WERI-Rb-1 (cell line): ENCODE results near the gene WWOX.

ENCODE experiments used
- DNase-seq: peaks from one replicate; pipeline ENCODE4 v3.0.0-alpha.2; 2020
- H3K27ac ChIP-seq: fragments of 250-450 bp; sonication (Bioruptor Pico); 2 replicates; pipeline ENCODE4 v1.5.1; 2020; ENCODE audit warnings: mild to moderate bottlenecking, moderate library complexity
- H3K27me3 ChIP-seq: fragments of 250-450 bp; sonication (Bioruptor Pico); 2 replicates; pipeline ENCODE4 v1.5.1; 2021; ENCODE audit warnings: mild to moderate bottlenecking, low read depth, moderate library complexity; ENCODE audit not compliant: insufficient read depth, severe bottlenecking
- H3K36me3 ChIP-seq: fragments of 250-450 bp; sonication (Bioruptor Pico); 2 replicates; pipeline ENCODE4 v1.5.1; 2020; ENCODE audit warnings: mild to moderate bottlenecking, moderate library complexity
- H3K4me3 ChIP-seq: 2 replicates; pipeline ENCODE4 v1.5.1; 2011; ENCODE audit warnings: low read depth, mild to moderate bottlenecking, control low read depth, low read length
- H3K9me3 ChIP-seq: fragments of 250-450 bp; sonication (Bioruptor Pico); 2 replicates; pipeline ENCODE4 v1.5.1; 2021; ENCODE audit warnings: mild to moderate bottlenecking, moderate library complexity; ENCODE audit not compliant: severe bottlenecking
- TF ChIP-seq, protein P1 (sequence below): IDR thresholded peaks from 2 replicates; pipeline ENCODE4 v1.5.1; 2011; ENCODE audit warnings: low read depth, mild to moderate bottlenecking, control low read depth, inconsistent platforms, low read length

Gene WWOX

DNA sequence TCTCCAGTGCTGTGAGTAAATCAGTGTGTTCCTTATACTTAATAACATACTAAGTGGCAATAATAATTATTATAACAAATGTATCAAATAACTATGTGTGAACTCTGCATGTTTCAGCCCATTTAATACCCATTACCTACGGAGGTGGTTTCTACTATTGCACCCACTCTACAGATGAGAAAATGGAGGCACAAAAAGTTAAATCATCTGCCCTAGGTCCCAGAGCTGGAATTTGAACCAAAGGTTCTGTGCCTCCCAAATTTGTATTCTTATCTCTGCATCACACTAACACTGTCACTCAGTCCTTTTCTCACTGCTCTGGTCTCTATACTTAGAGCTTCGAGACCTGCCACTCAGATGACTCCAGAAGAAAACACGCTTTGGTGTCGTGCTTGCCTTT is 1084.1 kb downstream of the WWOX start:
- TF ChIP-seq, protein P1, sequence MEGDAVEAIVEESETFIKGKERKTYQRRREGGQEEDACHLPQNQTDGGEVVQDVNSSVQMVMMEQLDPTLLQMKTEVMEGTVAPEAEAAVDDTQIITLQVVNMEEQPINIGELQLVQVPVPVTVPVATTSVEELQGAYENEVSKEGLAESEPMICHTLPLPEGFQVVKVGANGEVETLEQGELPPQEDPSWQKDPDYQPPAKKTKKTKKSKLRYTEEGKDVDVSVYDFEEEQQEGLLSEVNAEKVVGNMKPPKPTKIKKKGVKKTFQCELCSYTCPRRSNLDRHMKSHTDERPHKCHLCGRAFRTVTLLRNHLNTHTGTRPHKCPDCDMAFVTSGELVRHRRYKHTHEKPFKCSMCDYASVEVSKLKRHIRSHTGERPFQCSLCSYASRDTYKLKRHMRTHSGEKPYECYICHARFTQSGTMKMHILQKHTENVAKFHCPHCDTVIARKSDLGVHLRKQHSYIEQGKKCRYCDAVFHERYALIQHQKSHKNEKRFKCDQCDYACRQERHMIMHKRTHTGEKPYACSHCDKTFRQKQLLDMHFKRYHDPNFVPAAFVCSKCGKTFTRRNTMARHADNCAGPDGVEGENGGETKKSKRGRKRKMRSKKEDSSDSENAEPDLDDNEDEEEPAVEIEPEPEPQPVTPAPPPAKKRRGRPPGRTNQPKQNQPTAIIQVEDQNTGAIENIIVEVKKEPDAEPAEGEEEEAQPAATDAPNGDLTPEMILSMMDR, result no peak
- DNase-seq, result no peak
- Histone ChIP-seq H3K4me3 (no peak overlapping the region), H3K36me3 (no peaks in the 10 kb centered on the region), H3K9me3 (no peaks in the 10 kb centered on the region), H3K27me3 (no peaks in the 10 kb centered on the region), H3K27ac (no peak overlapping the region)

DNA sequence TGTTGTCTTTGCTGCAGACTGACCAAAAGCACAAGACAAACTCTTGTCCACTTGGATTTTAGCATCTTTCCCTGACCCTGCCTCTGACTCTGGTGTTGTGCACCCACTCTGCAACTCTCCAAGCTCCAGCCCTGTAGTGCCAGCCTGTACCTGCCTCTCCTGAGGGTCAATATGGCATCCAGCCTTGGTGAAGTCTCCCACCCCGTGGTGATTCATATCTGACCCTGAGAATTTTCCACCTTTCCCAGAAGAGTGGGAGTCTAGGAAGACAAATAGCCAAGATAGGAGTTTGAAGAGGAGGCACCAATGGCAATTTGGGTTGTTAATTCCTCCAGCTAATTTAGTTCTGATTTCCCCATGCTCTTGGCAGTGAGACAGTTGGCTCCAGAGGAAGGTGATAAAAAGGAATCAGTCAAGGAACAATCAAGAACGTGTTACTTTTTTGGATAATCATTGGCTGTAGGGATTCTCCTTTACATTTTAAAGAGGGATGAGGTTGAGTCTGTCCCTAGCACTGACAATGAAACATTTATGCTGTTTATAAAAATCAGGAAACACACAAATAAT is 1085.1 kb downstream of the WWOX start:
- Histone ChIP-seq H3K27ac (no peak overlapping the region), H3K27me3 (no peaks in the 10 kb centered on the region), H3K4me3 (no peak overlapping the region), H3K36me3 (no peaks in the 10 kb centered on the region), H3K9me3 (no peaks in the 10 kb centered on the region)
- TF ChIP-seq, protein P1, result no peak
- DNase-seq, result no peak

DNA sequence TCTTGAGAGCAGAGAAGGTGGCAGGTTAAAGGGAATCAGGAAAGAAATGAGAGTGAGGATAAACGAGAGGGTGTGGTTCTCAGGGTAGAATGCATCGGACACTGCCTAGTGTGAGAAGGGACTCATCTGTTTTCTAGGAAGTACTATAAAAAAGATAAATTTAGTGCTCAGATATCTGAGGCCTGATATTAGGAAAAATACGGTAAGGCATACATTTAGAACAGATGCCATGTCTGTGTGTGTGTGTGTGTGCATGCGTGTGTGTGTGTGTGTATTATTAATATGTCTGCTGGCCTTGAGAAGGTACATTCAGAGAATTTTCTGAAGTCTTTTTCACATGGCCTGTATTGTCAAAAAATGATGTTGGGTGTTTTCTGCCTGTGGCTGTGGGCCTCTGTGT is 1086.3 kb downstream of the WWOX start:
- Histone ChIP-seq H3K4me3 (no peak overlapping the region), H3K27me3 (no peaks in the 10 kb centered on the region), H3K9me3 (no peaks in the 10 kb centered on the region), H3K27ac (no peak overlapping the region), H3K36me3 (no peaks in the 10 kb centered on the region)
- no peak for DNase-seq
- TF ChIP-seq, protein P1, result no peak

DNA sequence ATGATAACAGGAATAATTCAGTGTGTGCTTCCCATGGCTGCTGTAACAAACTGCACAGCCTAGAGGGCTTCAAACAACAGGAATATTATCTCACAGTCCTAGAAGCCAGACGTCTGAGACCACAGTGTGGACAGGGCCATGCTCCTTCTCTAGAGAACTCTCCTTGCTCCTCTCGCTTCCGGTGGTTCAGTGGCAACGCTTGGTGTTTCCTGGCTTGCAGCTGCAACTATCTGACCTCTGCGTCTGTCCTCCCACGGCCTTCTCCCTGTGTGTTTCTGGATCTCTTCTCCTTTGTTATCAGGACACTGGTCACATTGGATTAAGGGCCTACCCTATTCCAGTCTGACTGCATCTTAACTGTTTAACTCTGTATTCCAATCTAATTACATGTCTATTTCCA is 1086.7 kb downstream of the WWOX start:
- no peak for DNase-seq
- Histone ChIP-seq H3K36me3 (no peaks in the 10 kb centered on the region), H3K27ac (no peak overlapping the region), H3K27me3 (no peaks in the 10 kb centered on the region), H3K4me3 (no peak overlapping the region), H3K9me3 (no peaks in the 10 kb centered on the region)
- TF ChIP-seq, protein P1, result no peak

DNA sequence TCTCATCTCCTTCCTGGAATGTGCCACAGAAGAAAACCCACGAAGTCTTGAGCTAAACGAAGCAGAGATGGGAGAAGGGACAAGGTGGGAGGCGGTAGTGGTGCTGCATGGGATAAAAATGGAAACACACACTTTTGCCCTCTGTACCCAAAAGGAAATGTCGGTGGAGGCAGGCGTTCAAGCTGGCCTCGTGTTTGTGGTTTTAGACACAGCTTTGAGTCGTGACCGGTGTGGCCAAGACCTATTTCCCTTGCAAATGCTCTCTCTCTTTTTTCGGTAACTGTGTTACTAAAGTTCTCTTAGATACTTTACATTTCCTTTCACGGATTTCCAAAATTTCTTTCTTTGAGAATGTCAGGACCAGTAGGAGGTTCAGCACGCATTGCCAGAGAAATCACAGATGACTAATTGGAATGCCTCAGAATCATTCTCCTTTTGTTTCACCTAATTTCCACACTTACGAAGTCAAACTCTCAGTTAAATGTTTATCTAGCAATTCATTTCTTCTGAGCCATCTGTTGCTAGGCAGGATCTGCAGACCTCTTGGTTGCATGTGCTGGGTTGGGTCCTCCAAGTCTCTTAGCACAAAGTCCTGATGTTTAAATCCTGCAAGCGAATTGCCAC is 1088.8 kb downstream of the WWOX start:
- DNase-seq, result no peak
- no peaks in the 10 kb centered on the region for H3K27me3 ChIP-seq
- no peaks in the 10 kb centered on the region for H3K36me3 ChIP-seq
- no peak overlapping the region for H3K4me3 ChIP-seq
- TF ChIP-seq, protein P1, result no peak
- no peaks in the 10 kb centered on the region for H3K9me3 ChIP-seq
- no peak overlapping the region for H3K27ac ChIP-seq

DNA sequence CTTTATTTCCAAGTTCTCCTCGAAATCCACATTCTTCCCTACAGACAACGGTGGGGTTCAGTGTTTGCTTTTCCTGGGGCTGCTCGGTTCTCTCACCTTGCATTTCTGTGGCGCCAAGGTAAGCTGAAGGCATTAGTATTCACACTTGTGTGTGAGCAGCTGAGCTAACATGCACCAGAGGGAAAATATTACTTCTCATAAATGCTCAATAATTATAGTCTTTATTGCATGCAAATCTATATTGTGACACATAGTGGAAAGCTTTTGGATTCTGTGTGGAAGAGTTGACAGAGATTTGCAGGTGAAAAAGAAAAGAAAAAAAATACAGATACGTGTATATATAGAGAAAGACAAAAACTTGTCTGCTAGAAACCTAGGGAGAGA is 1089.3 kb downstream of the WWOX start:
- DNase-seq, result no peak
- Histone ChIP-seq H3K9me3 (no peaks in the 10 kb centered on the region), H3K4me3 (no peak overlapping the region), H3K27me3 (no peaks in the 10 kb centered on the region), H3K36me3 (no peaks in the 10 kb centered on the region), H3K27ac (no peak overlapping the region)
- TF ChIP-seq, protein P1, result no peak
